Naive B cell (primary cell): ENCODE measurements around the gene HSH2D. TPM values are rescaled to one million over a fixed set of nuclear protein-coding genes. Genes with fewer than 3 reads are reported as not detected.
"Not testable (repeated sequence)": the region's sequence is repeated elsewhere in the genome, so short reads cannot be mapped to it uniquely, and the experiment has no call there.

Experiments
- ATAC-seq, 2 donors: fragments of 150-1000 bp; cut with Tn5 transposase; 2 replicates each; pipeline ENCODE4 v1.10.0; 2021; ENCODE audit warnings: low read depth in 2 of 2, mild to moderate bottlenecking in 2 of 2, moderate library complexity in 2 of 2
- DNase-seq: peaks from one replicate; pipeline ENCODE4 v3.0.0; 2022
- H3K27ac Mint-ChIP-seq, 6 donors: one replicate each; pipeline ENCODE4 v1.8.0; 2020 to 2022; ENCODE audit warnings: mild to moderate bottlenecking in 6 of 6, mixed read lengths in 6 of 6, moderate library complexity in 5 of 6, inconsistent platforms in 2 of 6
- H3K27me3 Mint-ChIP-seq, 3 donors: one replicate each; pipeline ENCODE4 v1.8.0; 2021 to 2022; ENCODE audit warnings: mixed read lengths in 3 of 3, mild to moderate bottlenecking in 1 of 3
- H3K36me3 Mint-ChIP-seq, 2 donors: one replicate each; pipeline ENCODE4 v1.8.0; 2020 to 2022; ENCODE audit warnings: mixed read lengths in 2 of 2, inconsistent platforms in 1 of 2, mild to moderate bottlenecking in 1 of 2
- H3K4me1 Mint-ChIP-seq, 3 donors: one replicate each; pipeline ENCODE4 v1.8.0; 2020 to 2022; ENCODE audit warnings: mixed read lengths in 3 of 3, inconsistent platforms in 1 of 3, mild to moderate bottlenecking in 1 of 3, moderate library complexity in 1 of 3
- H3K4me3 Mint-ChIP-seq, 8 donors: one replicate each; pipeline ENCODE4 v1.8.0; 2020 to 2022; ENCODE audit warnings: mild to moderate bottlenecking in 8 of 8, mixed read lengths in 8 of 8, moderate library complexity in 8 of 8, inconsistent platforms in 2 of 8
- H3K9me3 Mint-ChIP-seq, 7 donors: one replicate each; pipeline ENCODE4 v1.8.0; 2020 to 2022; ENCODE audit warnings: mixed read lengths in 7 of 7, mild to moderate bottlenecking in 5 of 7, inconsistent platforms in 2 of 7, moderate library complexity in 1 of 7
- polyA plus RNA-seq, 6 donors: library from polyadenylated mRNA; unstranded; fragments of 300-500 nt; fragmentation: Illumina TruSeq; gene quantifications; one replicate each; pipeline ENCODE4 v1.2.3, GENCODE V29; 2021; ENCODE audit warnings: low read depth in 6 of 6

Gene HSH2D
- polyA plus RNA-seq, 6 donors from 2014 or later = 25.7 to 53.2 (median 40.1) TPM

DNA sequence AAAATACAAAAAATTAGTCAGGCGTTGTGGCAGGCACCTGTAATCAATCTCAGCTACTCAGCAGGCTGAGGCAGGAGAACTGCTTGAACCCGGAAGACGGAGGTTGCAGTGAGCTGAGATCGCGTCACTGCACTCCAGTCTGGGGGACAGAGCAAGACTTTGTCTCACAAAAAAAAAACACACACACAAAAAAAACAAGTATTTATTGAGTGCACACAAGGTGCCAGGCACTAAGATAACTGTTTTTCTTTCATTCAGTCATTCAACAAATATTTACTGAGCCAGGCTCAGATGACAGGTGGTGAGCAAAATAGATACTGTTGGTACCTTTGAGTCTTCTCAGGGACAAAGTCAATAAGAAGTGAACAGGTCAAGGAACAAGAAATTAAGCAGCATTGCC is 23.6 kb downstream of the HSH2D start:
- DNase-seq (no peak), ATAC-seq (no peak)
- H3K9me3 Mint-ChIP-seq = peaks cover 0 to 2% (median 0%) of the 10 kb centered on the region in 7 donors
- H3K27ac Mint-ChIP-seq = peak overlapping the region in 1 of 6 donors; percentile 70
- H3K36me3 Mint-ChIP-seq = no peaks in the 10 kb centered on the region
- H3K4me3 Mint-ChIP-seq = peak overlapping the region in 1 of 8 donors; percentile 34
- H3K4me1 Mint-ChIP-seq = peaks cover 15 to 20% (median 17%) of the 10 kb centered on the region in 3 donors
- no peaks in the 10 kb centered on the region for H3K27me3 Mint-ChIP-seq

DNA sequence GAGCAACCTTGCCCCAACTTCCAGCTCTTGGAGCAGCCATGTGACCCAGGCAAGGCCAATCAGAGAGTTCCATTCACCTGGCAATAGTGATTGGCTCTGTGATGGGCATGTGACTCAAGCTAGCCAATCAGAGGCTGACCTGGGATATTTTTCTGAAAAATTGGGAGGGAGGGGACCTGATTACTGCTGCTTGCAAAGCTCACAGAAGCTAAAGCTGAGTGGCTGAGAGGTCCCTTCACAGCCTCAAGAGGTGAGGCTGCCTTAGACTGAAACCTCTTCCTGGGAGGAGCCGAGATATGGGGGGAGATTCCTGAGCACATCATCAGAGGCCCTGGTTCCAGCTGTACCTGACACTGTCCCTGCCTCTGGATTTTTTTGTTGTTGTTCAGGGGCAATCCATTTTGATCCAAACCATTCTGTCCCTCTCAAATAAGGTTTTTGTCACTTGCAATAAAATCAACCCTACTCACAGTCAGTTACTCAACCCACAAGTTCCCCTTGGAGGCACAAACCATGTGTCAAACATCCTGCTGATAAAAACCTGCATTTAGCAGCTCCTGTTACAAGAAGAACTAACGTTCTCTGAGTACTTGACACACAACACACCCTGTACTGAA is 25.1 kb downstream of the HSH2D start:
- Mint-ChIP-seq H3K27ac (peak overlapping the region in 1 of 6 donors; percentile 49), H3K4me3 (peak overlapping the region in 2 of 8 donors; percentile 41 to 51), H3K4me1 (peaks cover 23 to 27% (median 25%) of the 10 kb centered on the region in 3 donors), H3K9me3 (peaks cover 0 to 2% (median 0%) of the 10 kb centered on the region in 7 donors), H3K27me3 (no peaks in the 10 kb centered on the region), H3K36me3 (no peaks in the 10 kb centered on the region)
- ATAC-seq = peak; percentile 64 to 78
- DNase-seq = peak; percentile 20

DNA sequence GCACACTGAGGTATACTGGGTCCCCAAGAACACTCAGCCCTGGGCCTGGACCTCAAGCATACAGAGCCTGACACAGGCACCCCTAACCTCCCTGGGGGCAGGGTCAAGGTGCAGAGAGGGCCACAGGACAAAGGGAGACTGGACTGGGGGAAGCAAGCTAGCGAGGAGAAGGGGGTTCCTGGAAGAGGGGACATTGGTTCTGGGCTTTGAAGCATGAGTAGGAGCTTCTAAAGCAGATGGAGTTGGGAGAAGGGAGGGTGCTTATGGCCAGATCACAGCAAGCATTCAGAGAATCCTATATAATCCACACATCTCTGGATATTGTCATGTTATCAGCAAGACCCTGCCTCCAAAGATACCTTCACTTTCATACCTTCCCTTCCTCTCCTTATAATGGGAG is 26.6 kb downstream of the HSH2D start:
- Mint-ChIP-seq H3K4me1 (peaks cover 23 to 28% (median 25%) of the 10 kb centered on the region in 3 donors), H3K36me3 (no peaks in the 10 kb centered on the region), H3K9me3 (peaks cover 0 to 3% (median 0%) of the 10 kb centered on the region in 7 donors), H3K4me3 (no peak overlapping the region), H3K27me3 (no peaks in the 10 kb centered on the region), H3K27ac (peak overlapping the region in 1 of 6 donors; percentile 91)
- ATAC-seq (no peak), DNase-seq (no peak)

DNA sequence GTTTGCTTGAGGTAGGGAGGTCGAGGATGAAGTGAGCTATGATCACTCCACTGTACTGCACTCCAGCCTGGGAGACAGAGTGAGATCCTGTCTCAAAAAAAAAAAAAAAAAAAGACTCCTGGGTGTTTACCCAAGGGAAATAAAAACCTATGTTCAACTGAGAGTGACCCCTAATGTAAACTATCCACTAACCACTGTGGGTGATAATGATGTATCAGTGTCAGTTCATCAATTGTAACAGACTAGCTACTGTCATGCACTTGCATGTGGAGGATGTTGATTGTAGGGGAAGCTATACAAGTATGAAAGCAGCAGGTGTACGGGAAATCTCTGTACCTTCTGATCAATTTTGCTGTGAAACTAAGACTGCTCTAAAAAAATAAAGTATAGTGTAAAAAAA is 32.5 kb downstream of the HSH2D start:
- no peak overlapping the region for H3K27ac Mint-ChIP-seq
- peaks cover 12 to 22% (median 20%) of the 10 kb centered on the region in 3 donors for H3K4me1 Mint-ChIP-seq
- no peak for ATAC-seq
- H3K27me3 Mint-ChIP-seq = no peaks in the 10 kb centered on the region
- DNase-seq = no peak
- peaks cover 0 to 1% (median 0%) of the 10 kb centered on the region in 7 donors for H3K9me3 Mint-ChIP-seq
- no peaks in the 10 kb centered on the region for H3K36me3 Mint-ChIP-seq
- no peak overlapping the region for H3K4me3 Mint-ChIP-seq

DNA sequence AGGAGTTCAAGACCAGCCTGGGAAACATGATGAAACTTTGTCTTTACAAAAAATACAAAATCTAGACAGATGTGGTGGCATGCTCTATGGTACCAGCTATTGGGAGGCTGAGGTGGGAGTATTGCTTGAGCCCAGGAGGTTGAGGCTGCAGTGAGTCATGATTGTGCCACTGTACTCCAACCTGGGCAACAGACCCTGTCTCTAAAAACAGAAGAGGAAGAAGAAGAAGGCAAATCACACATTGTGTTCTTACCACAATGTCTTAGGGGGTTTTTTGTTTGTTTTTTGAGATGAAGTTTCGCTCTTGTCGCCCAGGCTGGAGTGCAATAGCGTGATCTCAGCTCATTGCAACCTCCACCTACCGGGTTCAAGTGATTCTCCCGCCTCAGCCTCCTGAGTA is 35.4 kb downstream of the HSH2D start:
- H3K9me3 Mint-ChIP-seq, DNase-seq, H3K27me3 Mint-ChIP-seq, H3K36me3 Mint-ChIP-seq: not testable (repeated sequence)
- Mint-ChIP-seq H3K4me3 (peak overlapping the region in 3 of 8 donors; percentile 41 to 62 (median 49)), H3K27ac (peak overlapping the region in 2 of 6 donors; percentile 21 to 79), H3K4me1 (peaks cover 7 to 30% (median 10%) of the 10 kb centered on the region in 3 donors)
- peak; percentile 23 to 43 for ATAC-seq

DNA sequence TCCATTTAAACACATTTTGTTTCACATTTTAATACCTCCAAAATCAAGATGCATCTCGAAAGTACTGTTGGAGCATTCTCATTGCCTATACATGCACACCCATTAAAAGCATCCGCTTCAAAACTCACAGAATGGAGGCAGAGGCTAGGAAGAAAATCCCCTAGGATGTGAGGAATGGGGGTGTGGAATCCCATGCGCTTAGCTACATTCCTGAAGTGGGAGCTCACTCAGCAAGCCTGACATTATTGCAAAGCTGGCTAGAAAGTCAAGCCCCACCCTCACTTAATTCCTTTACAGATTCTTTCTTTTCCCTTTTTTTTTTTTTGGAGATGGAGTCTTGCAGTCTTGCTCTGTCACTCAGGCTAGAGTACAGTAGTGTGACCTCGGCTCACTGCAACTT is 37.1 kb downstream of the HSH2D start:
- H3K27me3 Mint-ChIP-seq = no peaks in the 10 kb centered on the region
- ATAC-seq = no peak
- peaks cover 14 to 38% (median 18%) of the 10 kb centered on the region in 3 donors for H3K4me1 Mint-ChIP-seq
- no peak for DNase-seq
- H3K27ac Mint-ChIP-seq = no peak overlapping the region
- H3K4me3 Mint-ChIP-seq = no peak overlapping the region
- H3K36me3 Mint-ChIP-seq = peaks cover 3 to 6% of the 10 kb centered on the region in 2 donors
- H3K9me3 Mint-ChIP-seq = no peaks in the 10 kb centered on the region

DNA sequence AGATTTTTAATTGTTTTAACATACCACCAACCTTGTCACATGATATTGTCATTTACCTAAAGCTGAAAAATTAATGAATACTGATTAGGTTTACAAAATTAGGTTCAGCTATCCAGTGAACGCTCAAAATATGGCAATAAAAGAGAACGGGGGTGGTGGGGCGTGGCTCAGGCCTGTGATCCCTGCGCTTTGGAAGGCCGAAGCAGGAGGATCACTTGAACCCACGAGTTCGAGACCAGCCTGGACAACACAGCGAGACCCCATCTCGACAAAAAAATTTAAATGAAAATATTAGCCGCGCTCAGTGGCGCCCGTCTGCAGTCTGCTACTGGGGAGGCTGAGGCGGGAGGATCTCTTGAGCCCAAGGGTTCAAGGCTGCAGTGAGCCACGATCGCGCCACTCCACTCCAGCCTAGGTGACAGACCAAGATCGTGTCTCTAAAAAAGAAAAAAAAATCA is 41.2 kb downstream of the HSH2D start:
- Mint-ChIP-seq H3K27ac (peak overlapping the region in 5 of 6 donors; percentile 95 to 99 (median 98)), H3K4me1 (peaks cover 30 to 59% (median 40%) of the 10 kb centered on the region in 3 donors), H3K27me3 (no peaks in the 10 kb centered on the region), H3K4me3 (peak overlapping the region; percentile 99 to 100 (median 100)), H3K9me3 (no peaks in the 10 kb centered on the region), H3K36me3 (peaks cover 6 to 9% of the 10 kb centered on the region in 2 donors)
- no peak for DNase-seq
- ATAC-seq = no peak

DNA sequence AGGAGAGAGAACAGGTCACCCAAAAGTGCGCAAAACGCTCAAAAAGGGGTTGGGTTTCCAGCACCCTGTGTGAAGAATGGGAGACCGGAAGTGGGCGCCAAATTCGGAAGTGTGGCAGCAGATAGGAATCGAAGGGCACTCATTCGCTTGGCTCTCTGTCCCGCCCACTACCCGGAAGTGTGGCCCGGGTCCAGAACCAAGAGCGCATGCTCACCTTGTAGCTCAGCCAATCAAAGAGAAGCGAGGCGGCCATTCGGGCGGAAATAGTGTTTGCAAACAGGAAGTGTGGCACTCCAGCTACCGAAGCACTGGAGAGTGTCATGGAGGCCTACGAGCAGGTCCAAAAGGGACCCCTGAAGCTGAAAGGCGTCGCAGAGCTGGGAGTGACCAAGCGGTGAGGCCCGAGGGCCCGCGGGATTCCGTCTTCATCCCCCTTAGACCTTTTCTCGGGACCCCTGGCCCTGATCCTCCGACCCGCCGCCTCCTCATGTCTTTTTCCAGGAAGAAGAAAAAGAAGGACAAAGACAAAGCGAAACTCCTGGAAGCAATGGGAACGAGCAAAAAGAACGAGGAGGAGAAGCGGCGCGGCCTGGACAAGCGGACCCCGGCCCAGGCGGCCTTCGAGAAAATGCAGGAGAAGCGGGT is 41.8 kb downstream of the HSH2D start, which contains the start of gene FAM32A:
FAM32A (plus strand) TSS at position 288 of the 645 bp plus-strand sequence; CDS start at position 321, 33 bp downstream.
- peak within 1 kb of the TSS; percentile 99 to 100 (median 100) for H3K4me3 Mint-ChIP-seq
- H3K36me3 Mint-ChIP-seq = peaks cover 6 to 9% of the 10 kb centered on the region in 2 donors

DNA sequence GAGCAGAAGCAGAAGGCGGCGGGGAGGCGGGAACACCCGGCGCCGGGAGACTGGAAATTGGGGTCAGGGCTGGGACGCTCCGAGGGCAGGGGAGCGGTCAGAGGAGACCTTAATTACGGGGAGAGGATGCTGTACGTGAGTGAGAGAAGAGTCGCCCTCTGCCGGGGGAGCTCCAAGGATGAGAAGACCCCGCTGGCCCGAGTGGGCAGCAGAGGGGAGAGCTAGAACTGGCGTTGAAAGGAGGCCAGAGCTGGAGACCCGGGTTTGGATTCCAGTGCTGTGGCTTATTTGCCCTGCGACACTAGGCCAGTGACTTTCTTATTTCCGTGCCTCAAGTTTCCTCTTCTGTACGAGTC is 42.3 kb downstream of the HSH2D start:
- H3K27me3 Mint-ChIP-seq = no peaks in the 10 kb centered on the region
- H3K36me3 Mint-ChIP-seq = peaks cover 6 to 9% of the 10 kb centered on the region in 2 donors
- H3K4me1 Mint-ChIP-seq = peaks cover 27 to 55% (median 47%) of the 10 kb centered on the region in 3 donors
- H3K27ac Mint-ChIP-seq = peak overlapping the region; percentile 95 to 99 (median 98)
- ATAC-seq (peak; percentile 38 to 45), DNase-seq (peak; percentile 43)
- no peaks in the 10 kb centered on the region for H3K9me3 Mint-ChIP-seq
- H3K4me3 Mint-ChIP-seq = peak overlapping the region; percentile 99 to 100 (median 100)

More for the DNA sequence above, 41.8 kb downstream of the HSH2D start, which contains the start of gene FAM32A:
- DNase-seq (peak; percentile 98), ATAC-seq (peak; percentile 91)
- H3K27ac Mint-ChIP-seq = peak within 1 kb of the TSS; percentile 95 to 99 (median 98)
- H3K9me3 Mint-ChIP-seq = no peaks in the 10 kb centered on the region
- H3K27me3 Mint-ChIP-seq = no peaks in the 10 kb centered on the region
- peaks cover 27 to 55% (median 45%) of the 10 kb centered on the region in 3 donors for H3K4me1 Mint-ChIP-seq

DNA sequence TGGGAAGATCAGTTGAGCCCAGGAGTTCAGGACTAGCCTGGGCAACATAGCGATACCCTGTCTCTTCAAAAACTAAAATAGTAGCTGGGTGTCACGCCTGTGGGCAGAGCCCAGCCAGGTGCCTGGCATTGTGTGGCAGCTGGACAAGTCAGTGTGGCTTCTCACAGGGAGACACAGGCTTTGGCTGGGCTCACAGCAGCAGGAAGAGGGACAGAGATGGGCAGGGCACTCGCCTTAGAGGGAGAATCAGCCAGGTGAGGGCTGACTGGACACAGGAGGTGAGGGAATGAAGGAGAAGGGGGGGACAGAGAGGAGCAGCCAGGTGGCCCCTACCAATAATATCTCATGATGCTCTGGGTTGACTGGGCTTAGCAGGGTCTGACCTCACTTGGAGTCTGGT is 45.0 kb downstream of the HSH2D start:
- DNase-seq (no peak), ATAC-seq (no peak)
- Mint-ChIP-seq H3K4me3 (peak overlapping the region in 5 of 8 donors; percentile 4 to 67 (median 44)), H3K27me3 (no peaks in the 10 kb centered on the region), H3K36me3 (peaks cover 9 to 12% of the 10 kb centered on the region in 2 donors), H3K9me3 (no peaks in the 10 kb centered on the region), H3K4me1 (peaks cover 27 to 48% (median 42%) of the 10 kb centered on the region in 3 donors), H3K27ac (peak overlapping the region in 1 of 6 donors; percentile 32)

DNA sequence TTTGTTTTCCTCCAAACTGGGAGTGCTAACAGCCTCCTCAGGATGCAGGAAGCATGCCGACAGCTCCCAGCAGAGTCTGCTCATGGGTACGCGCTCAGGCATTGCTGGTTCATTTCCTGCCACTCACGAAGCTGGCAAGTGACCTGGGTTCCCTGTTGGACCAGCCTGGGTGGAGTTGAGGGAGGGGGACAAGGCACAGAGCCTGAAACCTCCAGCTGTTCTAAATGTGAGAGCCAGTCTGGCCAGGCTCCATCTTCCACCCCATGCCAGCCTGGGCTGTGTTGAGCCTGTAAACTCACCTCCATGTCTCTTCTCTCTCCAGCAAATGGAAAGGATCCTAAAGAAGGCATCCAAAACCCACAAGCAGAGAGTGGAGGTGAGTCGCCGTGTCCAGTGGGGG is 46.7 kb downstream of the HSH2D start:
- H3K27ac Mint-ChIP-seq = peak overlapping the region in 1 of 6 donors; percentile 69

DNA sequence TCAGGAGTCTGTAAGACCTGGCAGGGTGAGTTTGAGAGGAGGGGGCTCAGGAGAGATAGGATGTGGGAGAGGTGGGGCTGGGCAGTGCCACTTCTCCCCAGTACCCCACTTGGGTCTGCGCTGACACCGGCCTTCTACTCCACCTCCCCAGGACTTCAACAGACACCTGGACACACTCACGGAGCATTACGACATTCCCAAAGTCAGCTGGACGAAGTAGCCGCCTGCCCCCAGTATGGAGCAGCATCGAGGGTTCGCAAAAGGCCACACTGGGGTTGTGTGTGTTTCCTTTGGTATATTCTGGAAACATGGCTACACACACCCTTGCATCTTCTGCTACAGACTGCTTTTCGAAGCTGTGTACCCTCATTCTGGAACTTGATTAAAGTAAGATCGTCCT is 47.3 kb downstream of the HSH2D start:
- Mint-ChIP-seq H3K27ac (peak overlapping the region in 1 of 6 donors; percentile 15), H3K36me3 (peaks cover 6% of the 10 kb centered on the region in 2 donors), H3K4me1 (peaks cover 19 to 39% (median 33%) of the 10 kb centered on the region in 3 donors), H3K4me3 (peak overlapping the region in 1 of 8 donors; percentile 45), H3K27me3 (no peaks in the 10 kb centered on the region), H3K9me3 (no peaks in the 10 kb centered on the region)
- ATAC-seq (no peak), DNase-seq (no peak)

More for the DNA sequence above, 46.7 kb downstream of the HSH2D start:
- peak overlapping the region in 1 of 8 donors; percentile 45 for H3K4me3 Mint-ChIP-seq
- no peaks in the 10 kb centered on the region for H3K9me3 Mint-ChIP-seq
- ATAC-seq = no peak
- peaks cover 8 to 10% of the 10 kb centered on the region in 2 donors for H3K36me3 Mint-ChIP-seq
- H3K4me1 Mint-ChIP-seq = peaks cover 25 to 44% (median 37%) of the 10 kb centered on the region in 3 donors
- DNase-seq = no peak
- H3K27me3 Mint-ChIP-seq = no peaks in the 10 kb centered on the region

DNA sequence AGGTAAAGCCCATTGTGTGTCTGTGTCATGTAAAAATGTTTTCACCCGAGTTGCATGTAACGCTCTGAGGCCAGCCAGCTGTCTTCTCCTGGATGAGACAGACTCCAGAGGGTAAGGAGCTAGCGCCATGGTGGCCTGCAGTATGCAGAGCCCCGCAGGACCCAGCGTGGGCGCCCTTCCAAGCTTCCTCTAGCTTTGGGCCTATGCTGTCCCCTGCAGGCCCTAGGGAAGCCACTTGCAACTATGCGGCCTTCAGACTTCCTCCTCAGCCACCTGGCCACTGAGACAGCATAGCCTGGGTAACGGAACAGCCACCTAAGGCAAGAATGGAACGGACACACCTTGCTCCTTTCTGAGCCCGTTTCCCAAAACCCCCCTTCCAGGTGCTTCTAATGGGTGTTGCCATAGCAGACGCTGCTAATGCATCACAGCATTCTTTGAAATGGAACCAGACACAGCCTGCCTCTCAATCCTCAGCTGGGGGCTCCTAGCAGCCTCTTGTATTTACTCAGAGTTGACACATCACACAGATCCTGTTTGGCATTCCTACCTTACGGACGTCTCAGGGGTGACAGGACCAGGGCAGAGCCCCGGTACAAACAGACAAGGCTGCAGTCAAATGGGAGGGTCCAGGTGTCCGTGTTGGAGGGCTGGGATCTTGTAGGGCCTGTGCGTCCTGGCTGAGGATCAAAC is 47.9 kb downstream of the HSH2D start:
- peaks cover 17 to 34% (median 27%) of the 10 kb centered on the region in 3 donors for H3K4me1 Mint-ChIP-seq
- peak overlapping the region in 1 of 8 donors; percentile 15 for H3K4me3 Mint-ChIP-seq
- H3K36me3 Mint-ChIP-seq = peaks cover 6% of the 10 kb centered on the region in 2 donors
- no peaks in the 10 kb centered on the region for H3K27me3 Mint-ChIP-seq
- no peak for DNase-seq
- H3K27ac Mint-ChIP-seq = peak overlapping the region in 1 of 6 donors; percentile 48
- ATAC-seq = no peak
- H3K9me3 Mint-ChIP-seq = no peaks in the 10 kb centered on the region
